Activated gamma-delta T cell treated with anti-CD3 and anti-CD28 coated beads, Interleukin-2, amount 50 U/mL, for 16 hours (primary cell): ENCODE data around the gene FKBP8.

Source experiments
- DNase-seq: peaks from one replicate; pipeline ENCODE4 v3.0.0-alpha.2; 2020; ENCODE audit warnings: low read depth

FKBP8 gene

DNA sequence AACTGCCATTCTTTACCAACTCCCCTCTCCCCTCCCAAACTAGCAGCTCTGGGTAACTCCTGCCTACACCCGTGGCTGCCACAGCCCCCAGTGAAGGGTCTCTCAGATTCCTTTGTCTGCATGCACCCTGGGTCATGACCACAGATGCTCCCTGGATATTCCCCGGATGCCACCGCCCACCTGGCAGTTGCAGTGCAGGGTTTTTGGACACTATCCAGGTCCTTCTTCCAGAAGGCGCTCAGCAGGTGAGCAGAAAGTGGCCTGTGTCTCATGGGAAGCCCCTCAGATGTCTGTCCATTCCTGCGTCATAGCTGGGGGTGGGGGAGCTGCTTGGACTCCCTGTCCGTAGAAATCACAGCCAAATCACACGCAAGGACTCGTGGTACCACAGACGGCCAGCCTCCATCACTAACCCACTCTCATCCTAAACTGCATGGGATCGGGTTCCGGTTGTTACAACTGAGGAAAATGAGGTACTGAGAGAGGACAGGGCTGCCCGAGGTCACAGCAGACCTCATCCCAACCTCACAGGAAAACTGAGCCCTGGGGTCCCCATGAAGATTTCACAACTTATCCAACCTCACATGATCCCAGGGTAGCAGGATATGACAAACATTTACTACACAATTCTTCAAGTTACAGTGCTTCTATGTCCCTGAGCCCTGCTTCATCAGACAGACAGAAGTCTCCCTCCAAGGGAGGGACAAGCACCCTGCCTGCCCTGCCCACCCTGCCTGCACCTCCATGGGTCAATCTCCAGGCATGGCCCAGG lies 60.1 kb downstream of the FKBP8 start:
- no peak for DNase-seq
